Sigmoid colon (tissue), 4 donors: ENCODE data around the gene DCAF11.
"Not testable (repeated sequence)": the region's sequence is repeated elsewhere in the genome, so short reads cannot be mapped to it uniquely, and the experiment has no call there.

Experiments
- CTCF ChIP-seq, 4 experiments: fragments of 450-650 bp in 3 of 4; fragments of 200-600 bp in 1 of 4; IDR thresholded peaks; one replicate each; pipeline ENCODE4 v1.5.1; 2016 to 2019; ENCODE audit warnings: antibody characterized with exemption in 4 of 4, mild to moderate bottlenecking in 3 of 4, moderate library complexity in 2 of 4
- POLR2A ChIP-seq, 2 donors: fragments of 450-650 bp; IDR thresholded peaks; one replicate each; pipeline ENCODE4 v1.6.1; 2016; ENCODE audit warnings: antibody characterized with exemption in 2 of 2, mild to moderate bottlenecking in 2 of 2, moderate library complexity in 2 of 2
- POLR2AphosphoS5 ChIP-seq, 4 donors: sonication (generic); formaldehyde crosslinking; IDR thresholded peaks; one replicate each; pipeline ENCODE4 v1.6.1; 2017; ENCODE audit warnings: antibody characterized with exemption in 4 of 4

DNA sequence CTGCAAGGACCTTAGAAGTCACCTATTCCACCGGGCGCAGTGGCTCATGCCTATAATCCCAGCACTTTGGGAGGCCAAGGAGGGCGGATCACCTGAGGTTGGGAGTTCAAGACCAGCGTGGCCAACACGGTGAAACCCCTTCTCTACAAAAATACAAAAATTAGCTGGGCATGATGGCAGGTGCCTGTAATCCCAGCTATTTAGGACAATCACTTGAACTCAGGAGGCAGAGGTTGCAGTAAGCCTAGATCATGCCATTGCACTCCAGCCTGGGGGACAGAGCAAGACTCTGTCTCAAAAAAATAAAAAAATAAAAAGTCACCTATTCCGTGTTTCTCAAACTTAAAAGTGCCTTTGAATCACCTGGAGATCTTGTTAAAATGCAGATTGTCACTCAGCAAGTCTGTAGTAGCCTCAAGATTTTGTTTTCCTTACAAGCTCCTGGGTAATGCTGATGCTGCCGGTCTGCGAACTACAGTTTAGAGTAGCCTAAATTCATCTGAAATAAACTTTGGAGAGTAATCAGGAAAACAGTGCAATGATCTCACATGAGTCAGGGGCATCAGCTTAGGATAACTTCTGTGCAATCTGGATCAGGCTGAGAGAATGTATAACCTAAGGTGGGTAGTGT is 8.9 kb upstream of the DCAF11 start:
- not testable (repeated sequence) for TF ChIP-seq CTCF, POLR2A, POLR2AphosphoS5 (IDR thresholded peaks at IDR 0.05)
